CD4-positive, alpha-beta T cell treated with Interleukin-1 beta for 1 hour (primary cell): Measurements from ENCODE around the gene SLC39A12.

ENCODE experiments used
- DNase-seq, 2 donors: peaks; one replicate each; pipeline ENCODE4 v3.0.0-alpha.2; 2020 to 2022

Gene SLC39A12

GRCh38 chr10:18066947-18067346 is 115.2 kb downstream of the SLC39A12 start:
- DNase-seq: no peak

- DNase-seq: no peak
These were observed 116.7 kb downstream of the SLC39A12 start for GRCh38 chr10:18068401-18068800.

DNA sequence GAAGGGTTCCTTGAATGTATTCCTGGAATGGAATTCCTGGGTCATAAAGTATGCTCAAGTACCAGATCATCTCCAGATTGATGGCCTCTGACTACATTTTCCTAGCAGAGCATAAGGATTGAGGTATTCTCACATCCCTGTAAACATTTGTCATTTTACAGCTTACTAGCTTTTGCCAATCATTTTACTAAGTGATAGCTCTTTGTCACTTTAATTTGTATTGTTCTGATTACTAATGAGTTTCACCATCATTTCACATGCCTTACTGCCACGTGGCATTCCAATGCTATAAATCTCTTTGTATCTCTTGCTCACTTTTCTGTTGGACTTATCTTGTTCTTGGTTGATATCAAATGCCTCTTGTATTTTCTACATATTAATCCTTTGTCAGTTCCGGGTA is 119.9 kb downstream of the SLC39A12 start:
- DNase-seq: no peak

- DNase-seq: no peak
These were observed 121.6 kb downstream of the SLC39A12 start for GRCh38 chr10:18073314-18073713.

DNA sequence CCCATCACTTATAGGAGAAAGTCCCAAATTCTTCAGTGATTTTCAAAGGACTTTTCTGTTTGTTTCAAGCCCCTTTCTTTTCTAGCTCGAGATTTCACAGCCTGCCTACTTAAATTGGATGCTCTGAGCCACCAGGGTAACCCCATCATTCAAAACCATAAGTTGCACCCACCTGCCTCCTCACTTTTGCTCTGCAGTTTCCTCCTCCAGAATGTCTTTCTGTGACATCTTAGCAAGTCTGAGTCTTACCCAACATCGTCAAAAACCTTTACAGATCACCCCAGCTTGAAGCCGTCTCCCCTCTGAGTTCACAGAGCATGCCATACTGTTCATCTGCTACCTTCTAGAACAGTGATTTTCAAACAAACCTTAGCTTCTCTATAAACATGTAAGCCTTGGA is 124.2 kb downstream of the SLC39A12 start:
- no peak for DNase-seq

- no peak for DNase-seq
These were observed 128.1 kb downstream of the SLC39A12 start for GRCh38 chr10:18079665-18080295.

DNA sequence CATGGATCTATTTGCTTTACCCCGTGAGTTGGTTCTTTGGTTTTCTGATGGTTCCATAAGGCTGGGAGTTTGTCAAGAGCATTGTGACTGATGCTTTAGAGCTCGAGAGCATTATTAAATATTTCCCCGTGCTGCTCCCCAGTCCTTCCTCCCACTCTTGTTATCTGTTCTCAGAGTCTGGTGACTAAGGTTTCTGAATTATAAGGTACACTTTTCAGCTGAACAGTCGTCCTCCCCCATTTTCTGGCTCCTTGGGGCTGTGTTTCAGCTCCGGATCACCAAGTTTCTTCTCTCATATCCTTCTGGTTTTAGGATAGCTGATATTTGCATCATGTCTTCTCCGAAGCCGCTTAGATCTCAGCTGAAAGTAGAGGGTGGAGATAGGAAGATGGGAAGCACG is 130.7 kb downstream of the SLC39A12 start:
- DNase-seq: no peak

GRCh38 chr10:18085855-18086254 is 134.1 kb downstream of the SLC39A12 start:
- DNase-seq: no peak

- no peak for DNase-seq
These were observed 135.0 kb downstream of the SLC39A12 start for GRCh38 chr10:18086746-18087145.

DNA sequence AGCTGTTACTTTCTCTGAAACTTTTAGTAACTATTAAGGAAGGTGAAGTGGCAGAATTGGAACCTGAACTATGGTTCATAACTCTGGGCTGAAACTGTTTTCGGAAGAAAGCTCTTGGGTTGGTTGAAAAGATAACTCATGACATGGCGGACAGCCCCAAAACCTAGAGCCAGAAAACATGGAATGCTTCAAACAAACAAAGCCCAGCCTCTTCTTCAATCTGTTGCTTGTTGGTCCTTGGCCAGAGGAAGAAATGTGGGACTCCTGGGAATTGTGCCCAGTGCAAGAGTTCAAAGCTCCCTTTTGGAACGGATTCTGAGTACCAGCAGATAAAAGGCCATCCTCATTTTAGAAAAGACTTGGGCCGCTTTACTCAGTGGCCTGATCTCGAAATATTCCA is 135.6 kb downstream of the SLC39A12 start:
- DNase-seq: no peak
